Measurements from ENCODE around the gene EMX2.

Gene EMX2

DNA sequence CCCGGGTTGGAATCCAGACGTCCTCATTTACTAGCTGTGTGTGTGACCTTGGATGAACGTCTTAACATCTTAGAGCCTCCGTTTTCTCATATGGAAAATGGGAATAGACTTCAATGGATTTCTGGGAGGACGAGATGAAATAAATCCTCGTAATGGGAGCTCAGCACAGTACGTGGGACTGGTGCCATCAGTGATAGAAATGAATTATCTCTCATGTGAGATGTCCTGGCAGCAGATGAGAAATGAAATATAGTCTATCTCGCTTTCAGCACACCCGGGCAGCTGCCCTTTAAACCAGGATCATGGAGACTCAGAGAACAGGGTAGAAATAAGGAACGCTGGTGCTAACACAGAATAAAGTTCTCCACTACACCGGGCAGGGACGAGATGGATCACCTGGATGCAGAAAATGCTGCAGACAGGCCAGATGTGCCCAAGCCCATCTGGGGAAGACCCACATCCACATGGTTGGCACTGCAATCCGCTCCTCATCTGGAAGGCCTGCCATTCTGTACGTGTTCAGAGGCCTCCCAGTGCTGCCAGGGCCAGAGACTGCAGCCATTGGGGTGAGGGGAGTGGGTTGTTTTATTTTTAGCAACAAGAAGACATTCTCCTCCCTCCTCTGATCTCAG lies 11.1 kb upstream of the EMX2 start:
- no peak for DNase-seq

DNA sequence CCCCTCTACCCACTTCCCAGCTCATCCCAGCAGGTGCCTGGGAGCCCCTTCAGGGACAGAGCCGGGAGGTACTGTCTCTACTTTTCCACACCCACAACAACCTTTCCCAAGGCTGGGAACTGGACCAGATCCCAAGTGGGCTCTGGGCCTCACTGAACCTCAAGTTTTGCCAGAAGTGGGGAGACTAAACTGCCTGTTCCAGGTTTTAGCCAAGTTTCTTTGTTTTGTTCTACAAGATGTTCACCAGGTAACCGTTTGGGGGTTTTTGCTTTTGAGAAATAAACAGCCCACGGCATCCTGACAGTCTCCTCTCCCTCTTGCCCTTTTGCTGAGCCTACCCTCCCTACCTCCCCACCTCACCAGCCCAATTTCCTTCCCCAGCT lies 10.6 kb upstream of the EMX2 start:
- no peak for DNase-seq

DNA sequence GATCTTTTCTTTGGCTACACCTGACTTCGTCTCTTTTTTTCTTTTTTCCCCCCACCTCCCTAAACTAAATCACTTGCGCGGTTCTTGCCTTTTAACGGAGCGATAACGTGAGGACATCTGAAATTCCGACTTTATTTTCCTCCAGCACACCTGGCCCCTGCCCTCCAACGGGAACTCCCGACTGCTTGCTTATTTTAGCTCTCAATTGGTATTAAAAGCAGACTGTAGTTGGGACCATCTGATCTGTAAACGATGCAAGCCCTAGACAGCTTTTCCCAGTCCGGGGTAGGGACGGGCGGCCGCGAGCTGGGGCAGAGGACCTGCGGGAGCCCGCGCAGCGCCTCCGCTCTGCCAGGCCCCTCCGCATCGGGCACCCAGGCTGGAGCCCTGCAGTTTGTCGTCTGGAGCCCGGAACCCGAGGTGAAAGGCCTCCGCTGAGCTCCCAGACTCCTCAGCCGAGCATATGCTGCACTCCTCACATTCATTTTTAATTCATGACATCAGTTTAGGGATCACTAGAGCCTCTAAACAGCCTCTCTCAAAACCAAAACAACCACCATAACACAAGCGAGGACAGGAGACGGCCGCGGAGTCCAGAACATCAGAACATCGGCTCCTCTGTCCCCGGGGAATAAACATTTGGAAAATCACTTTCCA lies 10.0 kb upstream of the EMX2 start:
- no peak for DNase-seq

DNA sequence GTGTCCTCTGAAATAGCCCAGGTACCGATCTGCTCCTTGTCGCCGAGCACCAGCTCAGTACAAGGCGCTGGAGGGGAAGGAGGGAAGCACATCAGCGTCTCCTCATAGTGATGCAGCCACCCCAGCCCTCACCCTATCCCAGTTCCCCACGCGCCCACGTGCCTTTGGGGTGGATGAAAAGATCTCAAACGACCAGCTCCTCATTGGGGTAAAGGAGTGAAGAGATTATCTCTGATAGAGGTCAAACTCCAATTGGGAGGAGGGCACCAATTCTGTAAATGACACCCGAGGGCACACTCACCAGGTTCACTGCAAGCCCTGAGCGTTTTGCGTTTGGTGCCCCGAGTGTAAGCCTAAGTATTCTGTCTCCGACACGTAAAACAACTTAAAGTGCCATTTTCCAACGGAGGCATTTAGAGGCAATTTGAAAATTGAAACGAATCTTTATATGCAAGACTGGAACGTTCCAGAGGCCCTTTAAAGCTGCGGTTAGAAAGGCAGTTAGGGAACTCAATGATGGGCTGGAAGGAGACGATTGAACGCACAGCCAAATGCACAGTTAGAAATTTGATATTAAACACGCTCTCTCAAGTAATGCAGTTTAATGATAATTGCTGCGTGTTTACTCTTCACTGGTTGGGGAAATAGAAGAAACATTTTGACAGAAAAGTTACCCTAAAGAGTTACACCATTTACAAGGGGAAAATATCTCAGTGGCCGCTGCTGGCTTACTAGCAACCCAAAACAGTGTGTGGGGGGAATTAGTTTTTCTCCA lies 8.9 kb upstream of the EMX2 start:
- no peak for DNase-seq

DNA sequence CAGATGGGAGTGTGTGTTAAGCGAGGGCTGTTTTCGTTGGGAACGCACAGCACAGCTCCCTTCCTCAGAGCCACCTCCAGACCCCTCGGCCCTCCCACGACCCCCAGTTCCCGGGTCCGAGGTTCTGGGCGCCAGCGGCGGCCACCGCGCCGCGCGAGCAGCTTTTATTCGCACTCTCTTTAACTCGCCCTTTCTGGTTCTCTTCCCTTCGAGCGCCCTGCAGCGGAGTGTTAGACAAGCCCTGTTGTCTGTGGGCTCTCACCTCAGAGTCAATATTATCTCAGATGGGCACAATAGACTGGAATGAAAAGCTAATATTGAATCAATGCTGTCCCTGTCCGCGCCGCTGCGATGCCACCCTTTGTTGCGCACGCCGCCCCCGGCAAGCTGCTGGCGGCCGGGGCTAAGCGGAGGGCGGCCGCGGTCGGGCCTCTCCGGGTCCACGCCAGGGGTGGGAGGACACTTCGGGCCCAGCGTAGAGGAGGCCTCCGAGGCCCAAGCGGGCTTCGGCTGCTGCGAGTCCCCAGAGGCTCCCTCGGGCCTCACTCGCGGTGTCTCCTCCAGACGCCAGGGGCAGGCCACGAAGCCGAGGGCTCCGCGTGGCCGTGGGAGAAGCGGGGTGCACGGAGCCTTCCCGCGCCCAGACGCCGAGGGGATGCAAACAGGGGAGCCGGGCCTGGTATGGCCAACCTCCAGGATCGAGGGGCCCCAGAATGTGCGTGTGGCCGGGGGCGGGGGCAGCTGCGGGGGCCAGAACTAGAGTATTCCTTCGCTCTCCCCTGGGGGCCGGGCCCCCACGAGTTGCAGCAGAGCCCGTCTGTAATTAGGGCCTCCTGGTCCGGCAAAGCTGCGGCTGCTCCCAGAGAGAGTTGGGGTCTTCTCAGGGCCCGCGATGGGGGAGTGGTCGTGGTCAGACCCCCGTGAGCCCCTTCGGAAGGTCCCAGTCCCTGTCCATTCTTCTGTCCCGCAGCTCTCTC lies 7.9 kb upstream of the EMX2 start:
- DNase-seq = no peak

DNA sequence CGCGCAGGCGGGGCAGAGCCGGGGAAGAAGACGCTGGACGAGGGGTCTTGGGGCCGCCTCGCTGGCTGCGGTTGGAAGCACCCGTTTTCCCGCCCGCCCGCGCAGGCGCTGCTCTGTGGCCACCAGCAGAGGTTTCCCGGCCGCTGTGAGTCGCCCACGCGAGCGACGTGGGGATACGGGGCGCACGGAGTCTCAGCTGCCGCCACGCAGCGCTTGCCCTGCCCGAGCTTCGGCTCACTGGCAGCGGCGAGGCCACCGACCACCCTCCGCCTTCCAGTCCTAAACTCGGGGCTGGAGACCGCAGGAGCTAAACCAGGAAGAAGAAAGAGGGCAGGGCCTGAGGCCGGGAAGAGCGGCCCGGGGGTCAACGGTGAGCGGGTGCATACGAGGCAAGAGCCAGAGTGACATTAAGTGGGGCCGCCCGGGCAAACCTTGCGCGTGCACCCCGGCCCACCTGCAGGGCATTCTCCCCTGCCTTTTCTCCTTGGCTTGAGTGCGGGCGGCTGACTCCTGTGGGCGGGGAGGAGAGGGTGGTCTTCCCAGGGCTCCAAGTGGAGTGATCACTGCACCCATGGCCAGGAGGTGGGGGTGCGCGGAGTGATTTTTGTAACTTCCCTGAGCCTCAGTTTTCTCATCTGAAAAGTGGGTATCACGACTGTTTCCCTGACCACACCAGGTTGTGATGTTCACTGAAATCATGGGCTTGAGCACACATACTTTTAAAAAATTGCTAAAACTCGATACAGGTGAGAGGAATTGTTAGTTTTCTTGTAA lies 7.1 kb upstream of the EMX2 start:
- DNase-seq = no peak

DNA sequence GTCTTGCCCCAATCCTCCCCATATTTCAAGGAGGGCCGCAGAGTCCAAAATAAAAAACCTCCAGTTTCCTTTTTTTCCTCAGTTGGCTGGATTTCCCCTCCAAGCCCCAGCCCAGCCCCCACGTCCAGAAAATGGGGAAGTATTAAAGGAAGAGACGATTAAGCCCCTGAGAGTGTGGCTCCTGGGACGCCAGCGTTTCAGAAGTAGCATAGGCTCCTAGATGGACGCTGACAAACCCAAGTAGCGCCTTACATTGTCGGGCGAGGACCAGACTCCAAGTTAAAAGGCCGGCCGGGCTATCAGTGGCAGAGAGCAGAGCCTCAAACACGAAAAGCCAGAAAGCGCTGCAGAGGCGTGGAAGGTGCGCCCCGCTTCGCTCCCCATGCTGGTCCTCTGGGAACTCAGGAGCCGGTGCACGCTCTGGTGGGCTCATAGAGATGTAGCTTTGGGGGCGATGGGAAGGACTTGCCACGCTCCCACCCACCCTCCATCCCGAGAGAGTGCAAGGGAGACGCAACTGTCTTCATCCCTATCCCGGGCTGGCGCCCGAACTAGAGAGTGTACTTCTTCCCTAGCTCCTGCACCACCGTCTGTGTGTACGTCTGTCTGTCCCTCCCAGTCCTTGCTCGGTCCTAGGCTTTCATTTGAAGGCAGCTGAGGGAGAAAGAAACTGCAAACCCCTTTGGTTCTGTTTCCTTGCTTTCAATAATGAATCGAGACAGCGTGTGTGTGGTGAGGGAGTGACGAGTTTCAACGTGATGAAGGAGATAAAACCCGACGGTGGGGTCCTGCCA lies 6.3 kb upstream of the EMX2 start:
- no peak for DNase-seq

DNA sequence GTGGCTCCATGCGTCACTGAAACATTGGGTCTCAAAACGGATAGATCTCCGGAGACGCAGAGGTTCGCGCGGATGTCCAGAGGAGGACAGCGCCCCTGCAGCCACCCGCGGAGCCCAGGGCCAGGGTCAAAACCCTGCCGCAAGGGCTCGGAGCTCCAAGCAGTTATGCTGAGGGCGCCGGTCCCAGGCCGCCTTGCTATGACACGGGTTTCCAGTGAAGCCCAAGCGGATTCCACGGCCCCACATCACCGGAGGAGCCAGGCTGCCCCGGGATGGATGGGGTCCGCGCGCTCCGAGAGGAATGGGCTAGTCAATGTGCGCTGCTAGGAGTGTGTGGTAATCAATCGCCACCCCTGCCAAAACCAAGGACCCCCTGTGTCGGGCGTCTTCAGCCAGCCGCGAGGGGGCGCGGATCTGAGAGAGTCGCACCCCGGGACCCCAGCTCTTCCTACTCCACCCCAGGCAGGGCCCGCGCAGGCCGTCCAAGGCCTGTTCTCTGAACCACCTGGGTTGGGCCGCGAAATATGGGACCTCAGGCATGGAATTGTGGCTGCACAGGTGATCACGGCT lies 5.6 kb upstream of the EMX2 start:
- no peak for DNase-seq

DNA sequence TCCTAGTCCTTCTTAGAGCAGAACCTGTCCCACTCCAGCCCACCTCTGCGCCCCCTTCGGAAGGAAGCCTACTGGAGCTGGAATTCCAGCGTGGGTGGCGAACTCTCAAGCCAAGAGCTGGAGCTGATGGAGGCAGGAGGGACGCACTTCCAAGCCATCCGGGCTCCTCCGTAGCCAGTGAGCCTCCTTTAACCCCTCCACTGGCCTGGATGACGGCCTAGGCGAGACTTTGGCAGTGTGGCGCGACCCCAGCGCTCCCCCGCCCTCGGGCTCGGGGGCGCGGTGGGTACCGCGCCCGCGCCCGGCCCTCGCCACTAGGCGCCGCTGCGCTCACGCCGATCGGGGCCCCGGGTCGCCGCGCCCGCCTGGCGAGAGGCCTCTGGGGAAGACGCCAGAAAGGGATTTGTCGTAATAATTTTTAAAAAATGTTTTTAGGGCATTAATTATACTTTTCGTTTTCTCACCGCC lies 5.1 kb upstream of the EMX2 start:
- peak in 2 of 56 donors; percentile 18 to 51 for DNase-seq

DNA sequence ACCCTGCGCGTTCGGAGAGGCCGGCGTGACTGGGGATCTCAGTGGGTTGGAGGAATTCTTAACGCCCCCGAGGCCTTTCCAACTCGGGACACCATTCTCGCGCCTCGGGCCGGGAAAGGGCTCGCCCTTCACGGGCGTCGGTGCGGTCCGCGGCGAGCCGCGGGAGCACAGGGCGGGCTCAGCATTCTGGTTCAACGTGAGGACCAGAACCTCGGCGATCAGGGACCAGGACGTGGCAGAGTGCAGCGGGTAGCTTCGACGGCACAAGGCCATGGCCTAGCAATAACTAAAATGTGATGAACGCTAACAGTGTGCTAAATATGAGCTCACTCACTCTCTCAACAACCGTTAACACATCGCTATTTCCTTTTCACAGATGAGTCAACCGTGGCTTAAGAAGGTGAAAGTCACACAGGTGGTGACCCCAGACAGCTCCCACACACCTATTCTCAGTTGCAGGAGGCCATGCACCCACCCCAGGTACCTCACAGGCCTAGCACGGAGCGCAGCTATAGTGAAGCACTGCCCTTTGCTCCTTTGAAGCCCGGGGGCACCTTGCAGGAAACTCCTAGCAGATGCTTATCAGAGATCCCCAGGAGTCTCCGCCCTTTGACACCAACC lies 4.5 kb upstream of the EMX2 start:
- DNase-seq = no peak

DNA sequence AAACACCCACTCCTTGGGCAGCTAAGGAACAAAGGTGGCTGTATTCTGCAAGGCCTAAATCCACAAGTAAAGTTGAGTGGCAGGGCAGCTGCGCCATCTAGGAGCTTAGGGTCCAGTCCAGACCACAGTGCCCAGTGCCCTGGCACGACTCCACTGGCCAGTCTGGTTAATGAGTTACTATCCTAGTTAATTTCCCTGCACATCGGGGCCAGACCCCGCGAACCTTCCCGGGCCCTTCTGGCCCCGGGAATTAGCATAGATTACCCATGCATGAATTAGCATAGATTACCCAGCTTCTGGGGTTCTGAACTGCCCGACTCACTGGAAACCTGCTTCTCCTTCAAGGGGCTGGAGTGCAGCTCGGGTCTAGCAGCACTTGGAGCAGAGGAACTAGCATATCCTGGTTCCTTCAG lies 3.2 kb upstream of the EMX2 start:
- peak in 4 of 56 donors; percentile 23 to 44 (median 30) for DNase-seq

DNA sequence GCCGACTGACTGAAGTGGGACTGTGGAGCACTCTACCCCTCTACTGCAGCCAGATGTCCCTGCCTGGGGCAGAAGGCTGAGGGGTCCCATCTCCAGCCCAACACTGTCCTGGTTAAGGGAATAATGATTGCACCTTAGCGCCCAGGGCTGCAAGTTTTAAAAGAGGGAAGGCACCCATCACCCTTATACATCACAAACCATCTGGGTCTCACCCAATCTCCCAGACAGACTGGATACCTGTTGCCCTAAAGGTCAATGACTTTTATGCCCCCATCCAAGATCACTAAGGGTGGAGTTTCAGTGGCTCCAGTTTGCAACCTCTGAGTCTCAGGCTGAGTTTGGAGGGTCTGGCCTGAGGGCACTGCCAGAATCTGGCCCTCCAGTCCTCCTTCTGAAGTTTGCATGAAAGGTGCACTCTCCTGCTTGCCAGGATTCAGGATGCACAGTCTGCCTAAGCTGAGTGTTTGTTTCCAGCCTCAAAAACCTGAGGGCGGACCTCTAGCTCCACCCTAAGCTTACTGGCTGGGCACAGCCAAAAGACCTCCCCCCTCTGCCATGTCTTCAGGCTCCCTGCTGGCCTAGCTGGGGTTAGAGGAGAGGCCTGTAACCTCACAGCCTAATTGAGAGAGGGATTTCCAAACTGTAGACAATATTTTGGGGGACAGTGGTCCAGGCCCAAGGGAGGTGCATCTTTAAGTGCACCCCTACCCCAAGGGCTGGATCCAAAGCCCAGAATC lies 2.5 kb upstream of the EMX2 start:
- no peak for DNase-seq

DNA sequence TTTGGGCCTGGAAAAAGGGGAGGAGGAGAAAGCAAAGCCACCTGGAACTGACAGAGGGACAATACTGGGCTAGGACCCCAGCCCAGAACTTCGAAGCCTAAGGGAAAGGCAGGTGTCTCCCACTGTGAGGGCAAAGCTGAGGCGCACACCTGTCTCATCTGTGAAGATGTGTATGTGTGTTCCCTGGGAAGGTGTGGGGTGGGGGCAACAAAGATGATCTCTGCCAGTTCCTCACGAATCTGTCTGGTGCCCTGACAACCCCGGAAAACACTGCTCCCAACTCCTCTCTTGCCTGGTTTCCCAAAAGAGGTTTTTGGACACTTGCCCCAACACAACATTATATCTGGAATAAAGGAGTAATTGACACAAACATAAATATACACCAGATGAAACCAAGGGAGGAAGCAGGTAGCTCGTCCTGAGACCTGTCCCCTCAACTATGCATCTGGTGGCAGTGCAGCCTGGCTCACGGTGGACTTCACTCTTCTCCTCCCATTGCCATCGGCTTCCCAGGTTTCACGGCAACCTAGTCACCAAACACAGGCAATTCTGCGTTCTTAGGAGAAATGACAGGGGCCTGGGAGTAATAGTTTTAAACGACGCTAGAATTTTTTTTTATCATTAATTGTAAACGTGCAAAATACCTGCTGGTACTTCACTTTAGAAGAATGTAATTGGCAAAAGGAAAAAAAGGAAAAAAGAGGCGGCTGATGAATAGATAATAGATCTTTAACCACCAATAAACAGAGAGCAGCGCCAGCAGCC lies 1.7 kb upstream of the EMX2 start:
- DNase-seq = no peak

DNA sequence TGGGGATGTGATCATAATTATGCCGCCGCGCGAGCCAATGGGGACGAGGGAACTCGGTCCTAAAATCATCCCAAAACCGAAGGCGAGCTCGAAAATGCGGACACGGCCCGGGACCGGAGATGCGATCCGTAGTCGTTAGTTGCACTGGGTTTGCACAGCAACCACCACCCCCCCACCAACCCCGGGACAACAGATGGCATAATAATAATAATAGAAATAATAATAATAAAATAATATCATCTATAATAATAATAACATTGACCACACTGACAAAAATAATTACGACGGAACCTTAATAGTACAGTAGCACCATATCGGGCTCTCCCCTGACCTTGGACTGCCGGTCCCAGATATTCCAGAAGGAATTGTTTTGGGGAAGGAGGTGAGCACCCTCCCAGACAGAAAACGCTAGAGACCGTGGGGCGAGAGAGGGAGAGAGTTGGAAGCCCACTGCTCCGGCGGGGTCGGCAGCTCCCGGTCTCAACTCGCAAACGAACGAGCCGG lies 1.1 kb upstream of the EMX2 start:
- DNase-seq = peak in 21 of 56 donors; percentile 22 to 79 (median 43)

DNA sequence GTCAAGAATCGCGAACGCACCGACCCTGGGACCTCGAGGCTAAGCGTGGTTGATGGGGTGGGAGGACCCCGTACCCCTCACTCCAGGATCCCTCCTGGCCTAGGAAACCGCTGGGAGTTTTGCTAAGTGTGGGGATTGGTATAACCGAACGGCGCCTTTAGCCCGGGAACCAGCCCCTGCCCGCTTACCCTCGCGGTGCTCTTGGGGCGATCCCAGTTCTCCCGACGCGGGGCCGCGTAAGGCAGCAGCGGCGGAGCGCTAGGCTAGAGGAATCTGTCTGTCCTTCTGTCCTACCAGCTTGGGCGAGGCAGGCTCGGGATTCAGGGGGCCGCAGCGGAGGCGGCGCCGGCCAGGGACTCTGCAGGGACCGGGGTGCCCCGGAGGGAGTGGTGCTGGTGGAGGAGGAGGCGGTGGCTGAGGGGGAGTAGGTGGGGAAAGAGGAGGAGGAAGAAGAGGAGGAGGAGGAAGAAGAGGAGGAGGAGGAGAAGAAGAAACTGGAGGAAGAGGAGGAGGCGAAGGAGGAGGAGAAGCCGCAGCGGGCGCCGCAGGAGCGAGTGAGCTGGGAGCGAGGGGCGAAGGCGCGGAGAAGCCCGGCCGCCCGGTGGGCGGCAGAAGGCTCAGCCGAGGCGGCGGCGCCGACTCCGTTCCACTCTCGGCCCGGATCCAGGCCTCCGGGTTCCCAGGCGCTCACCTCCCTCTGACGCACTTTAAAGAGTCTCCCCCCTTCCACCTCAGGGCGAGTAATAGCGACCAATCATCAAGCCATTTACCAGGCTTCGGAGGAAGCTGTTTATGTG lies 439 bp upstream of the EMX2 start:
- peak in 30 of 56 donors; percentile 24 to 75 (median 42) for DNase-seq

Measured in nucleus accumbens (tissue), 56 donors.